Measurements from ENCODE around the gene RFLNA. TPM values are rescaled to one million over a fixed set of nuclear protein-coding genes. Genes with fewer than 3 reads are reported as not detected.

RFLNA gene
- total RNA-seq, 2 donors from 2014 or later, result 22.4 to 44.8 TPM

- Histone ChIP-seq H3K36me3 (no peaks in the 10 kb centered on the region), H3K4me3 (no peak overlapping the region), H3K9me3 (no peaks in the 10 kb centered on the region), H3K27ac (no peak overlapping the region), H3K4me1 (no peaks in the 10 kb centered on the region), H3K9ac (ENCODE audit: low read depth in 2 of 2, low read length in 2 of 2) (no peak overlapping the region), H3K27me3 (no peaks in the 10 kb centered on the region)
- TF ChIP-seq CTCF (IDR thresholded peaks at IDR 0.05), result no peak
- intact Hi-C loops (cut with DNase I), result no loop called here
- DNase-seq, result no peak
Measured at GRCh38 chr12:124305136-124305535, 10.2 kb downstream of the RFLNA start.

- DNase-seq, result no peak
- Histone ChIP-seq H3K36me3 (no peaks in the 10 kb centered on the region), H3K9me3 (no peaks in the 10 kb centered on the region), H3K4me1 (no peaks in the 10 kb centered on the region), H3K27ac (no peak overlapping the region), H3K4me3 (no peak overlapping the region), H3K9ac (ENCODE audit: low read depth in 2 of 2, low read length in 2 of 2) (no peak overlapping the region), H3K27me3 (no peaks in the 10 kb centered on the region)
- intact Hi-C loops (cut with DNase I), result no loop called here
- no peak for TF ChIP-seq CTCF (IDR thresholded peaks at IDR 0.05)
Measured at GRCh38 chr12:124305776-124306685, 11.1 kb downstream of the RFLNA start.

- H3K36me3 ChIP-seq, result no peaks in the 10 kb centered on the region
- no peaks in the 10 kb centered on the region for H3K4me1 ChIP-seq
- H3K9ac ChIP-seq (ENCODE audit: low read depth in 2 of 2, low read length in 2 of 2), result no peak overlapping the region
- H3K27me3 ChIP-seq, result no peaks in the 10 kb centered on the region
- H3K4me3 ChIP-seq, result no peak overlapping the region
- DNase-seq, result no peak
- intact Hi-C loops (cut with DNase I), result no loop called here
- H3K27ac ChIP-seq, result no peak overlapping the region
- no peak for TF ChIP-seq CTCF (IDR thresholded peaks at IDR 0.05)
- no peaks in the 10 kb centered on the region for H3K9me3 ChIP-seq
Measured at GRCh38 chr12:124306686-124307555, 12.0 kb downstream of the RFLNA start.

- H3K27ac ChIP-seq, result no peak overlapping the region
- DNase-seq, result no peak
- H3K4me3 ChIP-seq, result no peak overlapping the region
- TF ChIP-seq CTCF (IDR thresholded peaks at IDR 0.05), result no peak
- no peaks in the 10 kb centered on the region for H3K27me3 ChIP-seq
- H3K36me3 ChIP-seq, result no peaks in the 10 kb centered on the region
- no peaks in the 10 kb centered on the region for H3K4me1 ChIP-seq
- H3K9me3 ChIP-seq, result no peaks in the 10 kb centered on the region
- intact Hi-C loops (cut with DNase I), result no loop called here
- no peak overlapping the region for H3K9ac ChIP-seq (ENCODE audit: low read depth in 2 of 2, low read length in 2 of 2)
Measured at GRCh38 chr12:124307556-124307825, 12.6 kb downstream of the RFLNA start.

GRCh38 chr12:124308741-124309140 lies 13.8 kb downstream of the RFLNA start:
- no peak for DNase-seq
- no peaks in the 10 kb centered on the region for H3K36me3 ChIP-seq
- no peaks in the 10 kb centered on the region for H3K9me3 ChIP-seq
- no peak overlapping the region for H3K9ac ChIP-seq (ENCODE audit: low read depth in 2 of 2, low read length in 2 of 2)
- TF ChIP-seq CTCF (IDR thresholded peaks at IDR 0.05), result no peak
- no peaks in the 10 kb centered on the region for H3K27me3 ChIP-seq
- no peaks in the 10 kb centered on the region for H3K4me1 ChIP-seq
- intact Hi-C loops (cut with DNase I), result no loop called here
- no peak overlapping the region for H3K4me3 ChIP-seq
- no peak overlapping the region for H3K27ac ChIP-seq
